Heart left ventricle (tissue), 16 donors: Measurements from ENCODE around the gene CHD9. TPM values are rescaled to one million over a fixed set of nuclear protein-coding genes. Genes with fewer than 3 reads are reported as not detected.

ENCODE experiments used
- ATAC-seq, 4 donors: fragments of 200-7000 bp; cut with Tn5 transposase; one replicate each; pipeline ENCODE4 v1.9.1; 2020 to 2022; ENCODE audit warnings: moderate library complexity in 4 of 4, mild to moderate bottlenecking in 3 of 4, moderate number of reproducible peaks in 1 of 4
- DNase-seq, 5 donors: peaks; one replicate each; pipeline ENCODE4 v3.0.0-alpha.2; 2020
- H3K27ac ChIP-seq, 12 donors: fragments of 200-600 bp; sonication (generic) in 4 of 12; one replicate each; pipeline versions ENCODE4 v1.5.0 to v1.8.0; 2016 to 2022; ENCODE audit warnings: mild to moderate bottlenecking in 2 of 12
- H3K27me3 ChIP-seq, 9 donors: fragments of 200-600 bp; sonication (generic) in 2 of 9; one replicate each; pipeline versions ENCODE4 v1.5.1 to v1.8.0; 2016 to 2022; ENCODE audit warnings: mild to moderate bottlenecking in 3 of 9
- H3K36me3 ChIP-seq, 9 donors: fragments of 200-600 bp; sonication (generic) in 2 of 9; one replicate each; pipeline versions ENCODE4 v1.5.0 to v1.8.0; 2018 to 2022; ENCODE audit warnings: mild to moderate bottlenecking in 2 of 9
- H3K4me1 ChIP-seq, 12 donors: fragments of 200-600 bp; sonication (generic) in 4 of 12; one replicate each; pipeline versions ENCODE4 v1.5.0 to v1.8.0; 2016 to 2022; ENCODE audit warnings: mild to moderate bottlenecking in 3 of 12
- H3K4me3 ChIP-seq, 12 donors: fragments of 200-600 bp; sonication (generic) in 4 of 12; one replicate each; pipeline versions ENCODE4 v1.5.0 to v1.8.0; 2017 to 2022; ENCODE audit warnings: mild to moderate bottlenecking in 9 of 12, moderate library complexity in 4 of 12
- H3K9me3 ChIP-seq, 12 donors: fragments of 200-600 bp; sonication (generic) in 4 of 12; one replicate each; pipeline versions ENCODE4 v1.5.0 to v1.8.0; 2016 to 2022; ENCODE audit warnings: mild to moderate bottlenecking in 1 of 12
- CTCF ChIP-seq, 12 donors: fragments of 200-600 bp; sonication (generic) in 4 of 12; IDR thresholded peaks; one replicate each; pipeline versions ENCODE4 v1.5.0 to v1.8.0; 2018 to 2022; ENCODE audit warnings: antibody characterized with exemption in 12 of 12, mild to moderate bottlenecking in 5 of 12
- POLR2A ChIP-seq, 2 donors: fragments of 450-650 bp; IDR thresholded peaks; one replicate each; pipeline ENCODE4 v1.6.1; 2017; ENCODE audit warnings: antibody characterized with exemption in 2 of 2, mild to moderate bottlenecking in 2 of 2, moderate library complexity in 2 of 2
- WGBS, 4 donors: extraction: QIAGEN DNeasy Blood & Tissue Kit in 2 of 4; methylation state at CpG; one replicate each; pipeline versions ENCODE4 v1.1.5 to v1.1.7; 2013 to 2018; 5-methylcytosine and 5-hydroxymethylcytosine counted together
- intact Hi-C, 10 donors: fragments of 100-400 bp; cut with DNase I; formaldehyde crosslinking; loops; one replicate each; pipeline versions ENCODE4 v1.11.1 to v1.14.2; 2022
- polyA plus RNA-seq, 2 donors: library from polyadenylated mRNA; stranded (reverse); fragments of 200-250 nt; gene quantifications; one replicate each; pipeline ENCODE4 v1.2.3, GENCODE V29; 2013
- total RNA-seq, 9 donors: library from RNA; depleted of rRNA in 2 of 9; stranded (reverse); fragments of >200 nt in 2 of 9; fragmentation: NEBNext Ultra II Directional in 3 of 9; extraction: Animal tissue kit (Norgen Biotek cat#: 25700) in 3 of 9; gene quantifications; one replicate each; pipeline versions ENCODE4 v1.1.0 to v1.2.4, GENCODE V29; 2016 to 2023
- donor health status: ischemic (EF 13 %, LVEDD 7.1; RV severe dilation, severe dysfunction).
- donor health status: healthy with polysubstance abuse.
- donor health status: DM: no; HTN: yes; CAD: no.
- donor health status: DM: no; HTN: no; CAD: no.
- donor health status: ischemic (EF 25% LVEDD 6.9; RV normal size, moderate dysfunction).
- donor health status: ischemic (EF 25% LVEDD 5.7; RV mildly dilated, moderate dysfunction).
- donor health status: healthy.
- donor health status: DM: yes; HTN: yes; CAD: no.
- donor health status: ischemic (EF 35%, LVEDD 5.7; RV mildly dilated, moderate dysfunction).
- donor health status: nonischemic (EF 11% LVEDD 7.7; RV severe dilation, severe dysfunction).
- donor health status: DM: yes; HTN: yes; CAD: no.
- donor health status: PGD.
- donor health status: ischemic (EF 29% LVEDD 5.4; RV normal size, mild dysfunction).
- donor health status: nonischemic (EF 23%, LVEDD 6.1; RV moderate dilation, normal function).

CHD9 gene
- total and polyA plus RNA-seq, 11 donors = 11.8 to 56.2 (median 41.3) TPM

- ATAC-seq = no peak
- Histone ChIP-seq H3K27me3 (no peaks in the 10 kb centered on the region), H3K4me3 (no peak overlapping the region), H3K36me3 (no peaks in the 10 kb centered on the region), H3K4me1 (peaks cover 21 to 76% (median 64%) of the 10 kb centered on the region in 12 donors), H3K9me3 (no peaks in the 10 kb centered on the region), H3K27ac (peak overlapping the region; percentile 52 to 95 (median 80))
- TF ChIP-seq POLR2A (IDR thresholded peaks at IDR 0.05) (no peak), CTCF (IDR thresholded peaks at IDR 0.05) (no peak)
- WGBS, 4 donors = 95 to 98% (median 96%) methylated on average over 5 of the region's 5 CpGs
- DNase-seq = no peak
- intact Hi-C loops = loop anchor here in 2 of 10 donors (5.0 kb wide), 2 partner anchors 36 to 39 kb away; no protein-coding TSS in a partner anchor
These were observed 38.5 kb downstream of the CHD9 start for GRCh38 chr16:53093162-53093744.

- Histone ChIP-seq H3K9me3 (no peaks in the 10 kb centered on the region), H3K27me3 (no peaks in the 10 kb centered on the region), H3K27ac (peak overlapping the region; percentile 52 to 94 (median 72)), H3K36me3 (no peaks in the 10 kb centered on the region), H3K4me3 (no peak overlapping the region), H3K4me1 (peaks cover 24 to 83% (median 71%) of the 10 kb centered on the region in 12 donors)
- peak in 2 of 4 donors; percentile 2 to 6 for ATAC-seq
- DNase-seq = peak; percentile 54 to 83 (median 68)
- TF ChIP-seq CTCF (IDR thresholded peaks at IDR 0.05) = no peak
- TF ChIP-seq POLR2A (IDR thresholded peaks at IDR 0.05) = no peak
- intact Hi-C loops = loop anchor here in 2 of 10 donors (5.0 kb wide), 2 partner anchors 37 to 38 kb away; no protein-coding TSS in a partner anchor
- 52 to 60% (median 57%) methylated on average over 9 to 10 of the region's 10 CpGs for WGBS, 4 donors
These were observed 39.3 kb downstream of the CHD9 start for GRCh38 chr16:53094013-53094630.

GRCh38 chr16:53097190-53097589 is 42.4 kb downstream of the CHD9 start:
- no peaks in the 10 kb centered on the region for H3K9me3 ChIP-seq
- H3K4me3 ChIP-seq = no peak overlapping the region
- WGBS, 4 donors = 62 to 87% (median 79%) methylated on average over 4 of the region's 4 CpGs
- ATAC-seq = no peak
- intact Hi-C loops = loop anchor here in 1 of 10 donors (5.0 kb wide), 1 partner anchor 35 kb away; no protein-coding TSS in a partner anchor
- H3K27ac ChIP-seq = peak overlapping the region in 7 of 12 donors; percentile 7 to 98 (median 95)
- no peak for DNase-seq
- TF ChIP-seq POLR2A (IDR thresholded peaks at IDR 0.05) = no peak
- no peak for TF ChIP-seq CTCF (IDR thresholded peaks at IDR 0.05)
- no peaks in the 10 kb centered on the region for H3K27me3 ChIP-seq
- no peaks in the 10 kb centered on the region for H3K36me3 ChIP-seq
- peaks cover 16 to 81% (median 74%) of the 10 kb centered on the region in 12 donors for H3K4me1 ChIP-seq
